ENCODE data around the gene CLDN7.

The CLDN7 gene

GRCh38 chr17:7238420-7239090, 23.7 kb downstream of the CLDN7 start:
- DNase-seq, result peak in 5 of 56 donors; percentile 31 to 59 (median 49)

GRCh38 chr17:7237761-7238419, 24.4 kb downstream of the CLDN7 start:
- peak in 42 of 56 donors; percentile 28 to 79 (median 54) for DNase-seq

GRCh38 chr17:7237266-7237760, 25.0 kb downstream of the CLDN7 start:
- DNase-seq, result no peak

GRCh38 chr17:7236808-7237207, 25.5 kb downstream of the CLDN7 start:
- no peak for DNase-seq

GRCh38 chr17:7235693-7236665, 26.3 kb downstream of the CLDN7 start:
- DNase-seq, result no peak

- DNase-seq, result peak; percentile 51 to 98 (median 93)
These were observed 28.0 kb downstream of the CLDN7 start, which contains the start of gene DVL2 for GRCh38 chr17:7234083-7234951. Gene DVL2 (minus strand): TSS chr17:7234517. CDS start chr17:7234262, 255 bp downstream.

GRCh38 chr17:7233701-7234082, 28.6 kb downstream of the CLDN7 start:
- DNase-seq, result no peak

- no peak for DNase-seq
These were observed 30.2 kb downstream of the CLDN7 start for GRCh38 chr17:7232114-7232513.

- no peak for DNase-seq
These were observed 32.8 kb downstream of the CLDN7 start for GRCh38 chr17:7229504-7229903.

- no peak for DNase-seq
These were observed 33.4 kb downstream of the CLDN7 start for GRCh38 chr17:7228920-7229319.

- no peak for DNase-seq
These were observed 35.3 kb downstream of the CLDN7 start for GRCh38 chr17:7226721-7227710.

- DNase-seq, result no peak
These were observed 36.5 kb downstream of the CLDN7 start for GRCh38 chr17:7225711-7226331.

GRCh38 chr17:7224661-7225111, 37.6 kb downstream of the CLDN7 start:
- no peak for DNase-seq

- DNase-seq, result no peak
These were observed 38.2 kb downstream of the CLDN7 start for GRCh38 chr17:7224110-7224509.

GRCh38 chr17:7223375-7223774, 38.9 kb downstream of the CLDN7 start:
- DNase-seq, result no peak

GRCh38 chr17:7222972-7223292, 39.3 kb downstream of the CLDN7 start:
- no peak for DNase-seq

GRCh38 chr17:7222093-7222971, 39.9 kb downstream of the CLDN7 start:
- DNase-seq, result no peak
